GM18867 (cell line): ENCODE results near the gene CHST1.

ENCODE experiments used
- ATAC-seq: cut with Tn5 transposase; IDR thresholded peaks from one replicate; pipeline ENCODE4 v1.9.1; 2021; ENCODE audit warnings: mild to moderate bottlenecking, moderate library complexity; ENCODE audit not compliant: unreplicated experiment

Gene CHST1

GRCh38 chr11:45660729-45661438, 4.5 kb downstream of the CHST1 start:
- no peak for ATAC-seq

- no peak for ATAC-seq
These were observed 5.6 kb downstream of the CHST1 start for GRCh38 chr11:45659818-45660160.

- no peak for ATAC-seq
These were observed 6.2 kb downstream of the CHST1 start for GRCh38 chr11:45659031-45659817.

- ATAC-seq = no peak
These were observed 7.0 kb downstream of the CHST1 start for GRCh38 chr11:45658292-45658991.

- no peak for ATAC-seq
These were observed 7.7 kb downstream of the CHST1 start for GRCh38 chr11:45657496-45658260.

GRCh38 chr11:45655831-45656230, 9.6 kb downstream of the CHST1 start:
- ATAC-seq = no peak

GRCh38 chr11:45655347-45655756, 10.1 kb downstream of the CHST1 start:
- ATAC-seq = peak; percentile 48

- peak; percentile 17 for ATAC-seq
These were observed 10.5 kb downstream of the CHST1 start for GRCh38 chr11:45655012-45655283.

GRCh38 chr11:45654231-45655011, 11.0 kb downstream of the CHST1 start:
- ATAC-seq = no peak

- ATAC-seq = no peak
These were observed 12.1 kb downstream of the CHST1 start for GRCh38 chr11:45653277-45653676.

GRCh38 chr11:45652781-45653180, 12.6 kb downstream of the CHST1 start:
- ATAC-seq = no peak

- no peak for ATAC-seq
These were observed 13.3 kb downstream of the CHST1 start for GRCh38 chr11:45651841-45652749.

GRCh38 chr11:45651156-45651555, 14.3 kb downstream of the CHST1 start:
- no peak for ATAC-seq

GRCh38 chr11:45650166-45651095, 15.0 kb downstream of the CHST1 start:
- no peak for ATAC-seq

- ATAC-seq = no peak
These were observed 15.8 kb downstream of the CHST1 start for GRCh38 chr11:45649544-45650165.

- ATAC-seq = no peak
These were observed 16.5 kb downstream of the CHST1 start for GRCh38 chr11:45648931-45649330.

GRCh38 chr11:45647786-45648185, 17.6 kb downstream of the CHST1 start:
- ATAC-seq = no peak

- ATAC-seq = no peak
These were observed 18.1 kb downstream of the CHST1 start for GRCh38 chr11:45647329-45647728.
